ENCODE data around the gene PLEKHO2. TPM values are rescaled to one million over a fixed set of nuclear protein-coding genes. Genes with fewer than 3 reads are reported as not detected.

PLEKHO2 gene
- total and polyA plus RNA-seq, 2 of the 8 experiments (the other 6 are each of a cell fraction or from before 2014, with no cell fraction given), result 16.9 to 20.1 TPM

GRCh38 chr15:64865998-64866520 is 24.3 kb downstream of the PLEKHO2 start:
- Histone ChIP-seq H3K27me3 (replicated peaks in 1 of 4; ENCODE audit: control insufficient read depth in 3 of 4, extremely low read depth in 1 of 4, insufficient read depth in 3 of 4, low read length in 3 of 4) (no peaks in the 10 kb centered on the region), H3K79me1 (ENCODE audit: low read depth, low read length) (peaks cover 11% of the 10 kb centered on the region), H3K4me2 (ENCODE audit: insufficient read depth in 1 of 2, low read depth in 2 of 2, low read length in 2 of 2) (peak overlapping the region in 1 of 2 experiments; percentile 14; a peak in 1 of 4 replicates), H3K9ac (replicated peaks in 1 of 4; ENCODE audit: extremely low read depth in 1 of 4, low read depth in 3 of 4, low read length in 3 of 4) (peak overlapping the region in 1 of 4 experiments; percentile 20; a peak in 2 of 7 replicates), H4K91ac (replicated peaks; ENCODE audit: insufficient read length, low read length) (no peak overlapping the region), H3K27ac (ENCODE audit: low read depth, low read length) (peak overlapping the region; percentile 50; the same call in 1 of the 2 replicates), H2AK5ac (ENCODE audit: low read depth, low read length) (0 out of 2 replicates have a peak overlapping the region, but pooled peaks have one; percentile 56), H3K23me2 (ENCODE audit: low read depth, low read length) (no peaks in the 10 kb centered on the region), H2BK120ac (replicated peaks; ENCODE audit: low read depth, low read length) (no peak overlapping the region), H2AFZ (ENCODE audit: low read length) (no peak overlapping the region), H3K79me2 (ENCODE audit: control insufficient read depth in 1 of 2, insufficient read depth in 2 of 2, low read length in 2 of 2) (no peaks in the 10 kb centered on the region), H3K4me3 (ENCODE audit: extremely low read depth in 1 of 4, insufficient read depth in 2 of 4, low read depth in 3 of 4, low read length in 4 of 4) (no peak overlapping the region), H2BK5ac (ENCODE audit: low read depth, low read length) (peak overlapping the region; percentile 82), H3K4me1 (replicated peaks in 1 of 4; ENCODE audit: control insufficient read depth in 3 of 4, insufficient read depth in 4 of 4, low read length in 3 of 4) (peaks cover 5 to 25% (median 15%) of the 10 kb centered on the region in 4 experiments), H3K23ac (ENCODE audit: insufficient read length) (no peak overlapping the region), H2BK15ac (ENCODE audit: low read length) (peak overlapping the region; percentile 31; the same call in 1 of the 2 replicates), H4K5ac (ENCODE audit: insufficient read length, low read depth, low read length) (no peak overlapping the region), H3K9me3 (ENCODE audit: insufficient read depth in 2 of 2, low read depth in 1 of 2, low read length in 1 of 2) (no peaks in the 10 kb centered on the region), H3K18ac (ENCODE audit: extremely low read depth, low read length) (peak overlapping the region; percentile 81; the same call in 1 of the 2 replicates), H3K14ac (ENCODE audit: insufficient read length) (no peak overlapping the region), H4K20me1 (replicated peaks in 1 of 2; ENCODE audit: control insufficient read depth in 1 of 2, insufficient read depth in 2 of 2, low read length in 2 of 2) (peaks cover 0 to 5% of the 10 kb centered on the region in 2 experiments), H2BK12ac (ENCODE audit: low read depth, low read length) (peak overlapping the region; percentile 44), H3K36me3 (ENCODE audit: control insufficient read depth in 2 of 4, insufficient read depth in 4 of 4, low read length in 3 of 4) (peaks cover 6 to 8% (median 6%) of the 10 kb centered on the region in 4 experiments; a peak in 4 of 8 replicates), H3K4ac (replicated peaks; ENCODE audit: insufficient read length, low read depth, low read length) (peak overlapping the region; percentile 1), H4K8ac (ENCODE audit: extremely low read depth, insufficient read depth, low read length) (no peak overlapping the region), H2BK20ac (ENCODE audit: low read length) (no peak overlapping the region), H3K56ac (replicated peaks; ENCODE audit: insufficient read length, low read depth, low read length) (no peak overlapping the region)
- DNase-seq (ENCODE audit: low read depth in 1 of 2, low spot score in 2 of 2), result peak in 1 of 2 experiments; percentile 79
- 71% methylated on average over 6 of the region's 6 CpGs; no CpG with 5 or more reads in 1 of the 2 experiments for WGBS, 2 experiments (ENCODE audit: extremely low coverage in 1 of 2, insufficient coverage in 1 of 2, insufficient read length in 1 of 2, insufficient replicate concordance in 2 of 2, low coverage in 1 of 2, low lambda C conversion rate in 2 of 2, missing lambda C conversion rate in 1 of 2)
- FAIRE-seq, result peak; percentile 82
- CTCF ChIA-PET (ENCODE audit: partially characterized antibody), result interaction anchor here (0.7 to 1.8 kb wide), 10 partner anchors 9 to 202 kb away, joined by 3 to 8 read pairs (median 3); partner anchors contain the start of gene RASL12
- POLR2A ChIA-PET (ENCODE audit: partially characterized antibody), result interaction anchor here (0.7 to 2.5 kb wide), 14 partner anchors 9 to 166 kb away, joined by 3 to 10 read pairs (median 3); partner anchors contain the start of gene PIF1
- TF ChIP-seq CEBPB (IDR thresholded peaks at IDR 0.05; ENCODE audit: low read depth, low read length) (no peak), ATF2 (IDR thresholded peaks at IDR 0.05; ENCODE audit: low read length) (peak; percentile 96), CBX8 (IDR thresholded peaks at IDR 0.05; ENCODE audit: borderline replicate concordance, low read depth, low read length) (no peak), MAFK (IDR thresholded peaks at IDR 0.05; ENCODE audit: low read depth, low read length) (no peak), SRF (IDR thresholded peaks at IDR 0.05; ENCODE audit: low read depth, low read length) (no peak), KDM1A (IDR thresholded peaks at IDR 0.05; ENCODE audit: borderline replicate concordance, low read length) (no peak), EGR1 (IDR thresholded peaks at IDR 0.05; ENCODE audit: borderline replicate concordance, low read depth, low read length) (no peak), RBBP5 (IDR thresholded peaks at IDR 0.05; ENCODE audit: borderline replicate concordance, low read depth, low read length) (no peak), KDM4A (IDR thresholded peaks at IDR 0.05; ENCODE audit: low read depth, low read length, severe bottlenecking) (no peak), POLR2A (IDR thresholded peaks at IDR 0.05; ENCODE audit: control extremely low read depth in 1 of 2, low read depth in 2 of 2, low read length in 2 of 2) (no peak), CHD1 (IDR thresholded peaks at IDR 0.05; ENCODE audit: low read depth, low read length) (no peak), TAF1 (IDR thresholded peaks at IDR 0.05; ENCODE audit: low read depth, low read length) (no peak)

All from H1 (cell line).